Measurements from ENCODE around the gene INSRR.

DNA sequence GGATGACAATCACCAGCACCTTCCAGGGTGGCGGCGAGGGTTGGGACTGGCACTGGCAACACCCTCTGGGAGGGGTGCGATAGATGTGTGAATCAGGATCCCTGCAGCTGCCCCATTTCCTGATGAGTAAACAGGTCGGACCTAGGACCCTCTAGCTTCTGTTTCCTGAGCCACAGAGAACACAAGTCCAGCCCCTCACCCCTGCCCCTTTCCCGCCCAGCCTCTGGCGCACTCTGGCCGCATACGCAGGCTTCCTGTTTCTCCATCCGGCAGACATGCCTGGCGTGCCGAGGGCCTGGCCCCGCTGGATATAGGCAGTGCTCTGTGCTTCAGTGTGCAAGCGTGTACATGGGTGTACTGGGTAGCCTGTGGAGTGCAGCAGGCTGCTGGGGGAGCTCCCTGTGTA lies 39.2 kb upstream of the INSRR start:
- TF ChIP-seq, protein P1, sequence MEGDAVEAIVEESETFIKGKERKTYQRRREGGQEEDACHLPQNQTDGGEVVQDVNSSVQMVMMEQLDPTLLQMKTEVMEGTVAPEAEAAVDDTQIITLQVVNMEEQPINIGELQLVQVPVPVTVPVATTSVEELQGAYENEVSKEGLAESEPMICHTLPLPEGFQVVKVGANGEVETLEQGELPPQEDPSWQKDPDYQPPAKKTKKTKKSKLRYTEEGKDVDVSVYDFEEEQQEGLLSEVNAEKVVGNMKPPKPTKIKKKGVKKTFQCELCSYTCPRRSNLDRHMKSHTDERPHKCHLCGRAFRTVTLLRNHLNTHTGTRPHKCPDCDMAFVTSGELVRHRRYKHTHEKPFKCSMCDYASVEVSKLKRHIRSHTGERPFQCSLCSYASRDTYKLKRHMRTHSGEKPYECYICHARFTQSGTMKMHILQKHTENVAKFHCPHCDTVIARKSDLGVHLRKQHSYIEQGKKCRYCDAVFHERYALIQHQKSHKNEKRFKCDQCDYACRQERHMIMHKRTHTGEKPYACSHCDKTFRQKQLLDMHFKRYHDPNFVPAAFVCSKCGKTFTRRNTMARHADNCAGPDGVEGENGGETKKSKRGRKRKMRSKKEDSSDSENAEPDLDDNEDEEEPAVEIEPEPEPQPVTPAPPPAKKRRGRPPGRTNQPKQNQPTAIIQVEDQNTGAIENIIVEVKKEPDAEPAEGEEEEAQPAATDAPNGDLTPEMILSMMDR (IDR thresholded peaks at IDR 0.05; ENCODE audit: borderline replicate concordance, extremely low read depth, low read length, poor library complexity, severe bottlenecking), result no peak
- TF ChIP-seq EZH2 (IDR thresholded peaks at IDR 0.05; ENCODE audit: borderline replicate concordance, low read depth, low read length, severe bottlenecking), result no peak

Measured in DND-41 (cell line).